NCI-H460 (cell line): ENCODE measurements around the gene GLRX5. TPM values are rescaled to one million over a fixed set of nuclear protein-coding genes. Genes with fewer than 3 reads are reported as not detected.
"Not testable (repeated sequence)": the region's sequence is repeated elsewhere in the genome, so short reads cannot be mapped to it uniquely, and the experiment has no call there.

Source experiments
- DNase-seq: peaks from one replicate; pipeline ENCODE4 v3.0.0-alpha.2; 2016; ENCODE audit warnings: low read depth; ENCODE audit errors: extremely low read depth
- total RNA-seq: library from RNA; depleted of rRNA; stranded (reverse); fragments of >200 nt; shearing (Covaris generic); gene quantifications from 2 replicates; pipeline ENCODE4 v1.2.3, GENCODE V29; 2014

GLRX5 gene
- total RNA-seq, 1 experiment from 2014 or later, result 56.4 TPM

DNA sequence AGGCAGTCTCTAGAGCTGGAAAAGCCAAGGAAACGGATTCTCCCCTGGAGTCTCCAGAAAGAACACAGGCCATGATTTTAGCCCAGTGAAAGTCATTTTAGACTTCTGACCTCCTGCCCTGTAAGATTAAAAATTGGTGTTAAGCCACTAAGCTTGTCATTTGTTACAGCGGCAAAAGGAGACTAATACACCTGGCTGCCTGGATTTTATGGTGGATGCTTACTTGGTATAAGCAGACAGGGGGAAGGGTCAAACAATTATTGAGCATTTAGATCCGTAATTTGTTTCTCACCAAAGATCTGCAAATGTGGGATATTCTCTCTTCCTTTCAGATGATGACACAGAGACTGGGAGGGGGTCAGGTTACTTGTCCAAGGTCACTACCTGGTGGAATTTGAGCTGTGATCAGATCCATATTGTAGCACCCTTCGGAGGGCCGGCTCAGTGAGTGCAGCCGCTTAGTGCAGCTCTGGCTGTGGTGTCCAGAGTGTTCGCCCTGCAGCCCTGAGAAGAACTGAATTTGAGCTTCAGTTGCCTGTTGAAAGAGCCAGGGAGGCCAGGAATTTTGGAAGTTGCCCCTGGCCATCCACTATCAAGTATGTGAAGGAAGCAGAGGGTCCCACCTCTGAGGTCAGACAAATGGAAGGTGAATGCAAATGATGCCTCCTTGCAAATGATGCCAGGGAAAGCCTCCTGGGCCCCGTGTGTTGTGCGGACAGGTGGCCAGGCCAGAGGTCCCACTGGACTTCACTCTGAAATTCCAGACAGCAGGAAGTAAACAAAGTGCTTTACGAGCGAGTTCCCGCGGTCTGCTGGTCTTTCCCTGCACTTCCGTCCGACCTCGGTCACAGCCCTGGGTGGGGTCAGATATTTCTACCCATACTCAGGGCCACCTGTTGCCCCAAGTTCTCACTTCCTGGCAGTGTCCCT, 15.1 kb downstream of the GLRX5 start:
- DNase-seq, result no peak

DNA sequence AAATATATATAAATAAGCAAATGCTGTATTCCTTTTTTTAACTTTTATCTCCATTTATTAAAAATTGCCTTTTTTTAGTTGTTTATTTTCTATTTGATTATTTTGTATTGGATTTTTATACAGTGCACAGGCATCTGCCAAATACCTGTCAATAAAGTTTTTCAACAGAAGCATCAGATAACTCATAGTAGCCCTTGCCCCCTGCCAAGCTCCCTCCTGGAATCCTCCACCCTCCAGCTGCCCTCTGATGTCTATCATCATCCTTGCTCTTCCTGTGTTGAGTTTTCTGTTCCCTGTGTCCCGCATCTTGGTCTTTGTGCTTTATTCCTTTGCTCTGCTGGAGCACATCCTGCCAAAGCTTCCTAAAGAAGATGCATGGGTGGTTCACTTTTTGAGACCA, 16.6 kb downstream of the GLRX5 start:
- DNase-seq, result no peak

DNA sequence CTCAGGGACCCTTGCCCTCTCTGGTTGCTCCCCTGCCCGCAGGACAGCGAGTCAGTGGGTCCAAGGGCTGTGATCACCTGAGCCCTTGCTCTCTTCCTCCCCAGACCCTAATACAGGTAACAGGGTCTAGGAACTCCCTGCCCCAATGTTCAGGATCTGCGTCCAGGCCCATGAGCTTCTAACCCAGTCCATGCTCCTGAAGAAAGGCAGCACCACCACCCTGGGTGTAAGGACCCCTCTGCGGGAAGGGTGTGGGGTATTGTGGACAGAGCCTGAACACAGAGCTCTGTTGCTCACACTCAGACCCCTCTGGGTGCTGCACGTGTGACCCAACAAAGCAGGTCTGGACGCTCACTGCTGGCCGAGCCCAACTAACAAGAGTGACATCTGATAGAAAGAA, 18.3 kb downstream of the GLRX5 start:
- no peak for DNase-seq

DNA sequence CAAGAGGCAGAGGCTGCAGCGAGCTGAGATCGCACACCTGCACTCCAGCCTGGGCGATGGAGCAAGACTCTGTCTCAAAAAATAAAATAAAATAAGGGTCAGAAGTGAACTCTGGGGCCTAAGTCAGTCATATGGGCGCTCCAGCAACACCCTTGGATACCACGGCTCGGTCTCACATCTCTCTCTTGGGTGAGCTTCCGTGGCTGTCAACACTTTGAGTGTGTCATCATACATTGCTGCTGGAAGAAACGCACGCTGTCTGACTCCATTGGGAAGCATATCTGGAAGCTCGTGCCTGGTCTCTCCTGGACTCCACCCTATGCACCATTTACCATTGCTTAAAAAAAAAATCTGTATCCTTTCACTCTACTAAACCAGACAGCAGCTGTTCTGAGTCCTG, 20.2 kb downstream of the GLRX5 start:
- no peak for DNase-seq

DNA sequence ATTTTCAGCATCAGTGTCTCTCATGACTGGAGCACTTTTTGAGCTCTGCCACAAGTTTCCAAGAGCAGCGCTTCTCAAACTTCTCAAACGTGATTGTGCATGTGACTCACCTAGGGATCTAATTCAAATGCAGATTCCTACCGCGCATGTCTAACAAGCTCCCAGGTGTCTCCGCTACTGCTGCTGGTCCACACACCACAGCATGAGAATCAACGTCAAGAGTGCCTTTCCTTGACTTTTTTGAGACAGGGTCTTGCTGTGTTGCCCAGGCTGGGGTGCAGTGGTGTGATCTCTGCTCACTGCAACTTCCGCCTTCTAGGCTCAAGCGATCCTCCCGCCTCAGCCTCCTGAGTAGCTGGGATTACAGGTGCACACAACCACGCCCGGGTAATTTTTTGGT, 22.4 kb downstream of the GLRX5 start:
- DNase-seq, result no peak

DNA sequence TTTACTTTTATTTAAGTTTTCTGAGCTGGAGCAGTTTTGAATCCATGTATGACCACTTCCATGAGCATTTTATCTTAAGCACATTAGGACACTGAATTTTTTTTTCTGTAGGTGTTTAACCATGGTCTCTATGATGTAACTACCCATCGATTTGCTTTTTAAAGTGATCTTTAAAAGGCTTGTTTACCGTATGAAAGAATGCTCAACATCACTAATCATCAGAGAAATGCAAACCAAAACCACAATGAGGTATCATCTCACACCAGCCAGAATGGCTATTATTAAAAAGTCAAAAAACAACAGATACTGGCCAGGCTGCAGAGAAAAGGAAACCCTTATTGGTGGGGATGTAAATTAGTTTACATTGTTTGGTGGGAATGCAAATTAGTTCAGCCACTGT, 23.0 kb downstream of the GLRX5 start:
- no peak for DNase-seq

DNA sequence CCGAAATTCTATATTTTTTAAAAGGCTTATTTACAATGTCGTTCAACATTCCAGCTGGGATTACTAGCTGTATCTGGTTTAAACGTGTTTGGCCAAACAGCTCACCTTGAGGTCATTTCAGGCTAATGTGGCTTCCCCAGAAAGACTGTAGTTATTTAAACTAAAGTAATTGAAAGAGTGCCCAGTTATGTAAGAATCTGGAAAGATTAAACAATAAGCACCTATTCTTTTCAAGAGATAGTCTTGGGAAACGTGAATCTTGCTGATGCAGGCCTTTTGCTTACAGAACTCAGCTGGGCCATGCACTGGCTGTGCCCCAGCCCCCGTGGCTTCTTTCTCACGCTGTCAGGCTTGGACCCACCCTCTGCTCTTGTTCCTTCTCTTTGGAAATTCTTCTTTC, 24.4 kb downstream of the GLRX5 start:
- no peak for DNase-seq

DNA sequence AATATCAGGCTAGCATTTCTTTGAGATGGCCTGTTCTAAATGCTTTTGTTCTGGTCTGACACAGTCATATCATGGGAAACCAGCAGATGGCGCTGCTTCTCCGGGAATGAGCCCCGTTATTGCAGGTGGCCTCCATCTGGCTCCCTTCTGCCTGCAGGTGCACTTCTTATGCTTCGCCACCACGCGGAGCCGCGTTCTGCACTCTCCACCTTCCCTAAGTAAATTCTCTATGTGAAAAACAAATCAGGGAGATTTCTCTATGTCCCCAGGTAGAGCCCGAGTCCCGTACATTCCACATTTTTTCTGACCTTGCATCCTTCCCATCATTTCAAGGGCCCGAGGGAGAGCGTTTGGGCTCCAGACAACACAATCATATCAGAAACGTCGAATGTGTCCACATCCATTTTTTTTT, 26.2 kb downstream of the GLRX5 start:
- DNase-seq, result peak; percentile 87

DNA sequence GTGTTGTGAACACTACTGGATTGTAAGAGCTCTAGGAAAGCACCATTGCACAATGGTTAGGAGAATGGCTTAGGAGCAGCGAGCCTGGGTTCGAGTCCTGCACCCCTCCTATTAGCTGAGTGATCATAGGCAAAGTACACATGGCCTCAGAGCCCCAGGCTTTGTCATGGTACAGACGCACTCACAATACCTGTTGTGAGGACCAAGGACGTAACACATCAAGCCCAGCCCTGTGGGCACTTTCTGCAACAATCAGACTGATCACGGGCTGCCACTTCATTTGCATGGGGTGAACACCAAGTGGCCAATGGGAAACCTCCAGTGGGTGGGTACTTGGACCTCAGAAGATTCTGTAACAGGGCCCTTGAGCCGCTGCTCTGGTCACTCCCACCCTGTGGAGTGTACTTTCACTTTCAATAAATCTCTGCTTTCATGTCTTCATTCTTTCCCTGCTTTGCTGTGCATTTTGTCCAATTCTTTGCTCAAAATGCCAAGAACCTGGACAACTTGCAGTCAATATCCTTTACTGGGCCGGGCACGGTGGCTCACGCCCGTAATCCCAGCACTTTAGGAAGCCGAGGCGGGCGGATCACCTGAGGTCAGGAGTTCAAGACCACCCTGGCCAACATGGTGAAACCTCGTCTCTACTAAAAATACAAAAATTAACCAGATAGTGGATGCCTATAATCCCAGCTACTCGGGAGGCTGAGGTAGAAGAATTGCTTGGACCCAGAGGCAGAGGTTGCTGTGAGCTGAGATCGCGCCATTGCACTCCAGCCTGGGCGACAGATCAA, 28.2 kb downstream of the GLRX5 start:
- DNase-seq, result peak; percentile 11

DNA sequence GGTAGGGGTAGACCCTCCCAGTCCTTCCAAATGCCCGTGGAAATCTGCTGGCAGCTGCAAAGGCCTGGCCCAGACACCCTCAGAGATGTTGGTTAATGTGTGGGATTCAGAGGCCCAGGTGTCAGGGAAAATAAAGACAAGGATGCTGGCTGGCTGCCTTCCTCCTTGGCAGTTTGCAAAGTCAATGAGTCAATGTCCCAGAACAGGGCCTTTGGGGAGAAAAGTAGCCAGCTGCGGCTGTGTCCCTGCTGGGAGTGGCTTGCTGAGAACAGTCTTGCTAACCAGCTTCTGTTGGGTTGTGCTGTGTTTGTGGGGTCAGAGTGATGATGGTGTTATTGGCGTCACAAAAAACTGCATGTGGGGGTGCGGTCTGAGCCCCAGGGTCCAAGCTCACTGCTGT, 29.2 kb downstream of the GLRX5 start:
- no peak for DNase-seq

DNA sequence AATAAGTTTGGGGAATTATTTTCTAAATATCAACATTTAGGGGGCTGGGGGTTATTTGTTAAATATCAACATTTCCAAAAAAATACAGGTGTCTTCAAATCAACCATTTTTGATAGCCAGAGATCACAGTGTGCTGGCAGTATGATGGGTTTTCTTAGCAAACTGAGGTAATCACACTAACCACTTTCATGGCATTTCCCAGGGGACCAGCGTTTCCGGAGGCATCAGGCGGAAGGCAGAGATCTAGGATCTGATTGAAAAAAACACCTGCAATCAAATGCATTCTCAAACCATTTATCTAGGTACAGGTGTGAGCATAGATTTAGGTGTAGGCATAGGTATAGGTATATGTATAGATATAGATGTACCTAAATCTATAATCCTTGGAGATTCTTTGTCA, 34.6 kb downstream of the GLRX5 start:
- no peak for DNase-seq

DNA sequence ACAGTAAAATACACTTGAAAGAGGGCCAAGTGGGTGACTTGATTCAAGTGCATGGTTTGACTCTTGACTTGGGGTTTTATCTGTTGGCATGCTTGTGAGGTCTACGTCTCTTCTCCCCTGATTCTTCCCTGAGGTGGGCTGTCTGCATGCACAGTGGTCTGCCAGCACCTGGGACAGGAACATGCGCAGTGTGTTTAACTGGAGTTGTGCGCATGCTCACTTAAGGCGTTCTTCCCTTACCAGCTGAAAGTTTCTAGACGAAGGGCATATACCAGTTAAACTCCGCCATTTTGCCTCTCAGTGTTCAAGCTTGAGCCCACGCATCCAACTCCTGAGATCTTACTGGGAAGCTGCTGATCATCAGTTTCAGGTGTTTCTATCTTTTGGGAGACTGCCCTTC, 38.5 kb downstream of the GLRX5 start:
- no peak for DNase-seq

DNA sequence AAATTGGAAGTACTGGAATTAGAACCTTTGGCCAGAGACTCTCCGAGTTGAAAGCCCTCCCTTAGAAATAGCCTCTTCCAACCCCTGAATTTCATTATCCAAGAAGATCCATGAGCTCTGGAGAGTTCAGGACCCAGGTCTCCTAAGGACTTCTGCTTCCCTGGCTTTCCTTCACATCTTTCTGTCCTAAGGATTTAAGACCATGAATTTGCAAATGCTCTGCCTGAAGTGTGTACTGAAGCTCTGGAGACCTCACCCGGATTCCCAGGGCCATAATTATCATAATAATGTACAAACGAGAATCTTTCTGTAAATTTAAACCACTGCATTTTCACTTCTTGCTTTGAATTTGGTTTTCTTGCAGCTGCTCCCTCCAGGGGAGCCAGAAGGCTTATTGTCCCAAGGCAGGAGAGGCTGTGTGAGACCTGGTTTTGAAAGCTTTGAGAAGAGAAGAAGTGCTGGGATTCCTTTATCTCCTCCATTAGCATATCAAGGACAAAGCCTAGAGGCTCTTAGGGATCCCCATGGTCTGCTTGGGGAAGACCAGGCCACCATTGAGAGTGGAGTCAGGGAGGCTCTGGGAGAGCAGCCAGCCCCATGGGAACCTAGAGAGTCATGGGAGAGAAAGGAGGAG, 41.1 kb downstream of the GLRX5 start:
- DNase-seq, result no peak

DNA sequence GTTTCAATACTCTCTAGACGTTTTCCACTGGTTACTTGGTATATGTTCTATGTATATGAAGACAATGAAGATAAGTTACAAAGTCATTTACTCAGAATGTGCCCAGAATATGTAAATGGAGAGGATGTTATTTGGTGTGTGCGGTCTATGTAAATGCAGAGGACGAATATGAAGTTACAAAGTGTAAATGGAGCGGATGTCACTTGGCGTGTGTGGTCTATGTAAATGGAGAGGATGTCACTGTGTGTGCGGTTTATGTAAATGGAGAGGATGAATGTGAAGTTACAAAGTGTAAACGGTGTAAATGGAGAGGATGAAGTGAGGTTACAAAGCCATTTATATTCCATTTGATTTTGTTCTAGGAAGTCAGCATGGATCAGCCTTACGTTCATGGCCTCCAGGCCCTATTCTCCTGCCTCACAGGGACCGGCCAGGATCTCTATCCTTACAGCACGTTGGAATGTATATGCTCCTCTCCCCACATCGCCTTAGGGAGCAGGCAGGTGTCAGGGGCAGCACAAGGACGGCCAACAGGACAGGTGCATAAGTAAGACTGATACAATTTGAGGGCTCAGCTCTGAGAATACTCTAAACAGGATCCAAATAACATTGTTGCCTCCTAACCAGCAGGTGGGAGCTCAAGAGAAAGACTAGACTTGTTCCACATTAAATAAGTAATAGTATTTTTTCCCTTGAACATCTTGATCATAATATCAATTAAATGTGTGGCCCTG, 42.4 kb downstream of the GLRX5 start:
- DNase-seq, result no peak

DNA sequence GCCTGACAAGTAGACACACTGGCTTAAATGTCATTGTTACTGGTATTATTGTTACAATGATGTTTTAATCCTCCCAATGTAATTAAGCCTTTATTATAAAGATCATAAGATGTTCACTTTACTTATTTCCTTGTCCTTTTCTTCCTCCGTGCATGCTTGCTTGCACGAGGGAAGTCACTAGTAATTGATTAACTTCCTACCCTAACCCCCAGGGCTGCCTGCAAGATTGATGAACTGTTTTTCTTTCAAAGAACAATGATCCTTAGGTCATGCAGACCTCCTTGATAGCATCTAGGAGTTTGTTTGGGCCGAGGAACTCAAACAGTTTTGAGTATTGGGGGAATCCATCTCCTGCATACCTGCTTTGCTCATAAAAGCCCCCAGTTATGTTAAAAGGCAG, 43.0 kb downstream of the GLRX5 start:
- no peak for DNase-seq

DNA sequence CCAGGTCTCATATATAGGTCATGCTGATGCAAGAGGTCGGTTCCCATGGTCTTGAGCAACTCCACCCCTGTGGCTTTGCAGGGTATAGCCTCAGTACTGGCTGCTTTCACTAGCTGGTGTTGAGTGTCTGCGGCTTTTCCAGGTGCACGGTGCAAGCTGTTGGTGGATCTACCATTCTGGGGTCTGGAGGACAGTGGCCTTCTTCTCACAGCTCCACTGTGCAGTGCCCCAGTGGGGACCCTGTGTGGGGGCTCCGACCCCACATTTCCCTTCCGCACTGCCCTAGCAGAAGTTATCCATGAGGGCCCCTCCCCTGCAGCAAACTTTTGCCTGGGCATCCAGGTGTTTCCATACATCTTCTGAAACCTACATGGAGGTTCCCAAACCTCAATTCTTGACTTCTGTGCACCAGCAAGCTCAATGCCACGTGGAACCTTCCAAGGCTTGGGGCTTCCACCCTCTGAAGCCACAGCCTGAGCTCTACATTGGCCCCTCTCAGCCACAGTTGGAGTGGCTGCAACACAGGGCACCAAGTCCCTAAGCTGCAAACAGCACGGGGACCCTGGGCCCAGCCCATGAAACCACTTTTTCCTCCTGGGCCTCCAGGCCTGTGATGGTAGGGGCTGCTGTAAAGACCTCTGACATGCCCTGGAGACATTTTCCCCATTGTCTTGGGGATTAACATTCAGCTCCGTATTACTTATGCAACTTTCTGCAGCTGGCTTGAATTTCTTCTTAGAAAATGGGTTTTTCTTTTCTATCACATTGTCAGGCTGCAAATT, 49.2 kb downstream of the GLRX5 start:
- not testable (repeated sequence) for DNase-seq

DNA sequence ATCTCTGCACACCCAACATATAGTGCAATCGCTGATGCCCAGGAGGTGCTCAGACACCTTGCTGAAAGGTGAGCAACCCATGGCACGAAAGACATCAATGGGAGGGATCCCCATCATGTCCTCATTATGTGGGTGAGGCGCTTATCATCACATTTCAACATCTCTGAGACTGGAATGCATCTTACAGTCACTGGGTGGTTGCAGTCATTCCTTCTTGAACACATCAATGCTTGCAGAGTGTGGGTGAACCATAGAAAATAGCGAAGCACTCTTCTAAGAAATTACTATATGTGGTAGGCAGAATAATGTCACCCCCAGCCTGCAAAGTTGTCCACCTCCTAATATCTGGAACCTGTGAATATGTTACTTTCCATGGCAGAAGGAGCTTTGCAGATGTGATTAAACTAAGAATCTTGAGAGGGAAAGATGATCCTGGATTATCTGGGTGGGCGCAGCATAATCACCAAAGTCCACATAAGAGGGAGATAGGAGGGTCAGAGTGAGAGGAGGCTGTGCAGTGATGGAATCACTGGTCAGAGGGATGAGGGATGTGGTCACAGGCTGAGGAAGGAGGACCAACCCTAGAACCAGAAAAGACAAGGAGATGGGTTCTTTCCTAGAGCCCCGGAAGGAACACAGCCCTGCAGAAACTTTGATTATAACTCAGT, 51.2 kb downstream of the GLRX5 start:
- DNase-seq, result no peak

DNA sequence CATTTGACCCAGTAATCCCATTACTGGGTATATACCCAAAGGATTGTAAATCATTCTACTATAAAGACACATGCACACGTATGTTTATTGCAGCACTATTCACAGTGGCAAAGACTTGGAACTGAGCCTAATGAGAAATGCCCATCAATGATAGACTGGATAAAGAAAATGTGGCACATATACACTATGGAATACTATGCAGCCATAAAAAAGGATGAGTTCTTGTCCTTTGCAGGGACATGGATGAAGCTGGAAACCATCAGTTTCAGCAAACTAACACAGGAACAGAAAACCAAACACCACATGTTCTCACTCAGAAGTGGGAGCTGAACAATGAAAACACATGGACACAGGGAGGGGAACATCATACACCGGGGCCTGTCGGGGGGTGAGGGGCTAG, 56.3 kb downstream of the GLRX5 start:
- not testable (repeated sequence) for DNase-seq
